Measurements from ENCODE around the gene IZUMO1.
"Not testable (repeated sequence)": the region's sequence is repeated elsewhere in the genome, so short reads cannot be mapped to it uniquely, and the experiment has no call there.

DNA sequence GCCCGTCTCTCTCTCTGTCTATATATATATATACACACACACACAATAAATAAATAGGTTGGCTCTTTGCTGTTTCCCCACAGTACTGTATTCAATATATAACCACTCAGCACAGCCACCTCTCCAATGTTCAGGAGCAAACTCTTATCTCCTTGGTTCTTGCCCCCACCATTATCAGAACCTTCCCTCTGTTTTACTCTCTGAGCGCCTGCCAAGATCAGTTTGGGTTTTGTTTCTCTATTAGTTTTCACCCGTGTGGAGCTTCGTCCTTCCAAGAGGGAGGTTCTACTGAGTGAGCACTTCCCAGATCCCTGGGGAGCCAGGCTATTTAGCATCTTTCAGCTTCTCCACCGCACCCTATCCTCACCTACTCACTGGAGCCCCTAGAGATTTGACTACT is 19.1 kb upstream of the IZUMO1 start:
- TF ChIP-seq, protein P1, sequence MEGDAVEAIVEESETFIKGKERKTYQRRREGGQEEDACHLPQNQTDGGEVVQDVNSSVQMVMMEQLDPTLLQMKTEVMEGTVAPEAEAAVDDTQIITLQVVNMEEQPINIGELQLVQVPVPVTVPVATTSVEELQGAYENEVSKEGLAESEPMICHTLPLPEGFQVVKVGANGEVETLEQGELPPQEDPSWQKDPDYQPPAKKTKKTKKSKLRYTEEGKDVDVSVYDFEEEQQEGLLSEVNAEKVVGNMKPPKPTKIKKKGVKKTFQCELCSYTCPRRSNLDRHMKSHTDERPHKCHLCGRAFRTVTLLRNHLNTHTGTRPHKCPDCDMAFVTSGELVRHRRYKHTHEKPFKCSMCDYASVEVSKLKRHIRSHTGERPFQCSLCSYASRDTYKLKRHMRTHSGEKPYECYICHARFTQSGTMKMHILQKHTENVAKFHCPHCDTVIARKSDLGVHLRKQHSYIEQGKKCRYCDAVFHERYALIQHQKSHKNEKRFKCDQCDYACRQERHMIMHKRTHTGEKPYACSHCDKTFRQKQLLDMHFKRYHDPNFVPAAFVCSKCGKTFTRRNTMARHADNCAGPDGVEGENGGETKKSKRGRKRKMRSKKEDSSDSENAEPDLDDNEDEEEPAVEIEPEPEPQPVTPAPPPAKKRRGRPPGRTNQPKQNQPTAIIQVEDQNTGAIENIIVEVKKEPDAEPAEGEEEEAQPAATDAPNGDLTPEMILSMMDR (IDR thresholded peaks at IDR 0.05): not testable (repeated sequence)
- TF ChIP-seq EZH2phosphoT487 (IDR thresholded peaks at IDR 0.05): not testable (repeated sequence)

Data from neural progenitor cell (in vitro differentiated cells).